Activated CD4-positive, alpha-beta T cell treated with anti-CD3 and anti-CD28 coated beads, Interleukin-2, Interleukin-6, amounts not matched to agents 100 ng/mL and 50 ng/mL, durations not matched to agents 16 hours and 8 hours (primary cell): ENCODE results near the gene TACC2.
"Not testable (repeated sequence)": the region's sequence is repeated elsewhere in the genome, so short reads cannot be mapped to it uniquely, and the experiment has no call there.

Experiments used
- DNase-seq: peaks from one replicate; pipeline ENCODE4 v3.0.0-alpha.2; 2020

Gene TACC2

DNA sequence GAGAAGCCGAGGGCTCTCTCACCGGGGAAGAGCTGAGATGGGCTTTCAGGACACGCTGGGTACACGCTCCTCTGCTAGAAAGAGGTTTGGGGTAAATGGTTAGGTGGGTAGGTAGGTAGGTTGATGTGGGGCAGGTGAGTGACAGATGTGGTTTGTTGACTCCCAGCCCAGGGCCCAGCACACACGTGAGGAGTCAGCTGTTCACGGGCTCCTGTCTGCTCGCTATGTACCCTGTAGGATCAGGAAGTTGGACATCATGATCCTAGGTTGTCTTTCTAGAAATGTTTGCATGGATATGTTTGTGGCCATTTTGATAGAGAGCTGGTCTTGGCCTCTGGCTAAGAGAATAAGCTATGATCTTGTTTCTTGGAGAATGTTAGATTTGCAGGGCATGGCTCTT, 109.0 kb downstream of the TACC2 start:
- DNase-seq, result no peak

DNA sequence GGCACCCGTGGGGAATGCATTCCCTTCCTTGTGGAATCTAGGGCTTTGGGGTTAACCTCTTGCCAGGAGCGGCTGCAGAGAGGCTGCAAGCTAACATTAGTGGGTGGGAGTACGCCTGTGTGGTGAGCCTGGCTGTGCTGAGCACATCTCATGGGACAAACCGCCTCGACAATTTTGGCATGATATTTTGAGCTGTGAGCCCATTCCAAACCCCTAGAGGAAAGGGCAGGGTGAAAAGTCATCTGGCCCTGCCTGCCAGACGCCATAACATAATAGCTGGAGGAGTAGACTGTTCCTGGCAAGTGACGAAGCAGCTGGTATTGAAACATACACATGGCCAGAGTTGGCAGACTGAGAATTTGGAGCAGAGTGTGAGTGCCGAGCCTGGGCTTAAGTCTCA, 110.0 kb downstream of the TACC2 start:
- DNase-seq, result no peak

DNA sequence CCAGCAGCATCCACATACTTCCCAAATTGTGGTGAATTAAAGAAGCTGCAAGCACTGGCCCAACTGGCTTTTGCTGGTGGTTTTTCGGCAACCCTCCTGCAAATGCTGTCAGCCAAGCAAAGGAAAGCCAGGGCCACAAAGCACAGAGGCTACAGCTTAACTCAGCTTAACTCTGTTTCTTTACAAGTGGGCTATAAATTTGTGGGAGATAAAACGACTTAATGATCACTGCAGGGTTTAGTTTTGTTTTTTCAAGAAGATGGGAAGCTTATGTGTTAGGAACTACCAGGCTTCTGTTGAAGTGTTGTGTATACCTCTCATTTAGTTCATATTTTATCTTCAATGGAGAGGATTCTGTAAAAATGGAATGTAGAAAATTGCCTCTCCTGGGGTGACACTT, 110.6 kb downstream of the TACC2 start:
- no peak for DNase-seq

DNA sequence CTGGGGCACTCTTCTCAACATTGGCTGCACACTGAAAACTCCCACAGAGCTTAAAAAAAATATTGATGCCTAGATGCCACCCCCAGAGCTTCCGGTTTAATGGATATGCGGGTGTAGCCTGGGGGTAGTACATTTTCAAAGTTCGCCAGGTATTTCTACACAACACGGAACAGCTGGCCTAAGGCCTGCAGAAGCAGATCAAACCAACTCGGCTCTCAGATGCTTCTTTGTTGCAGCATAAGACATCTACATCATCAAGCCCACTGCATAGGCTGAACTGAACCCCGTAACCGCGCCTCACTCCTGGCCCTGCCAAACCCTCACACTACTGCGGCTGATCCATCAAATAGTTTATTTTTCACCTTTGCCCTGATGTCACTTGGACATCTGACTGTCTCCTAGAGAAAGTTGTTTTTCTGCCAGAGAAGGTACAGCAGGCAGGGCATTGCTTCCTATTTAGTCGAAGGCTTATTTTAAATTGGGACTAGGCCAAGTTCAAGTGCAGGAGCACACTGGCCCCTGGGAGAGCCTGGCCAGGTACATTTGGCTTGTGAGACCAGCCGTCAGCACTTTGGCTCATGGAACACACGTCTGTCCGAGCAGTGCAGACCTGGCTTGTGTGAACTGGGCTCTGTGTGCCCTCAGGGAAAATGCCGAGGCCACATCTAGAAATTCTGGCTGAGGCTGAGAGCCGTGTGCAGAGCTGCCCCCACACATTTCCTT, 113.3 kb downstream of the TACC2 start:
- no peak for DNase-seq

DNA sequence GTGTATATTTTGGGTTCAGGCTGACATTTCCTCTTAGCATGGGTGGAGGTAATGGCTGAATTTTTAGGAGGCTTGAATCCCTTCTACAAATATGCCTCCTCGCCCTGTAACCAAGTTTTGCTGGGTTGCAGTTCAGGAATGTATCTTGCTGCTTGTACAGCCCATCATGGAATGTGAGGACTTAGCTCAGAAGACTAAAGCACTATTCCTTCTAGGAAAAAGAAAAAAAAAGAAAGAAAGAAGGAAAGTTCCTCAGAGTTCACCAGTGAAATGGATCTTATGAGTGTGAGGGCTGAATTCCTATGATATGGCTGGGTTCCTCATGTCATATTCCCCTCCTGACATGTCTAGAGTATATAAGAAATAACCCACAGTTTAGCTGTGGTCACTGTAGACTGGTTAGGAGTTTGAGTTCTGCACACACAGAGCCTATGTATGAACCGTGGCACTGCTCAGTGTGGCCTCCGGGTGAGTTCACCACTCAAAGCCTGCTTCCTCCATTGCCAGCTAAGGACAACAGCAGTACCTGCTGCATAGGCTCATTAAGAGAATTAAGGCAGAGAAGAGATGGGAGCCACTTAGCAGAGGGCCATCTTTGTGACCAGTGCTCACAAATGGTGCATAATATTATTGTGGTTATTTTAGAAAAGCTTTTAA, 114.0 kb downstream of the TACC2 start:
- no peak for DNase-seq

DNA sequence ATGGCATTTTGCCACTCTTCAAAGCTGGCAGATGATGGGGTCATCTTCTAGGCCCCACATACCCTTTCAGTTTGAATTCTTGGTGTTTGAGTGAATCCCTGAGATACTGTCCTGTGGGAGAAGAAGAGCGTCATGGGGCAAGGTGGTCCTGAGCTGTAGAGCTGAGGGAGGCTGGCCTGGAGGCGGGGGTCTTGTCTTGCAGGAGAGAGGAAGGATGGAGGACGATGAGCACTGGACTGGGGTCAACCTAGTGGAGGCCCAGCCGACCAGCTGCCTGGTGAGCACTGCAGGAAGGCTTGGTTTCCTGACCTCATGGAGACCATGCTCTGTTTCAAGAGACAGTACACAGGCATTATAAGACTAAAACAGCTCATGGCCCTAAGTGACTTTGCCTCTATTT, 114.6 kb downstream of the TACC2 start:
- DNase-seq, result no peak

DNA sequence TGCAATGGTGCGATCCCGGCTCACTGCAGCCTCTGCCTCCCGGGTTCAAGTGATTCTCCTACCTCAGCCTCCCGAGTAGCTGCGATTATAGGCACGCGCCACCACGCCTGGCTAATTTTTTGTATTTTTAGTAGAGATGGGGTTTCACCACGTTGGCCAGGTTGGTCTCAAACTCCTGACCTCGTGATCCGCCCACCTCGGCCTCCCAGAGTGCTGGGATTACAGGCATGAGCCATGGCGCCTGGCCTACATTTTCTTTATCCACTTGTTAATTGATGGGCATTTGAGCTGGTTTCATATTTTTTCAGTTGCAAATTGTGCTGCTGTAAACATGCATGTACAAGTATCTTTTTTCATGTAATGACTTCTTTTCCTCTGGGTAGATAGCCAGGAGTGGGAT, 119.8 kb downstream of the TACC2 start:
- not testable (repeated sequence) for DNase-seq

DNA sequence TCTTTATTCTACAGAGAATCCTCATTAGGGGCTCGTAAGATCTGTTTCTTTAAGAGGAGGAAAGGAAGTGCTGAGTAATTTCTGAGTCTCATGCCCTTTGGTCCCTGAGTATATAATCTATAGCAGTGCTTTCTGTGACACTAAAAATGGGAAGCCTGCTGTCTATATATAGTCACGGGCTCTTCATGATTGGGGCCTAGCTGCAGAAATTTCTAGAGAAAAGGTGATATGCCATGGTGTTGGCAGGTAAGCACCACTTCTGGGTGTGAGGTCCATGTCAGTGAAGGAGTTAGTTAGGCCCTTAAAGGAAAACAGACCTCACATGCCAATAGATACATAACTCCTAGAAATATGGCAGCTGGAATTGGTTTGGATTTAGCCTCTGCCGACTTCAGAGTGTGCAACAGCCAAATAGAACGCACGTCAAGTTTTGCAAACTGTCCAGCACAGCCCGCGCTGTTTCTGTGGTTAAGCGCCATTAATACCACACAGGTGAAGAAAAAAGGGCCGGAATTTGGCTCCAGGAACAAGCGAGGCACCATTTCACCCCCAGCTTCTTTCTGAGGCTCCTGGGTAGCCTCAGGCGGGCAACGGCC, 123.2 kb downstream of the TACC2 start:
- peak; percentile 25 for DNase-seq

DNA sequence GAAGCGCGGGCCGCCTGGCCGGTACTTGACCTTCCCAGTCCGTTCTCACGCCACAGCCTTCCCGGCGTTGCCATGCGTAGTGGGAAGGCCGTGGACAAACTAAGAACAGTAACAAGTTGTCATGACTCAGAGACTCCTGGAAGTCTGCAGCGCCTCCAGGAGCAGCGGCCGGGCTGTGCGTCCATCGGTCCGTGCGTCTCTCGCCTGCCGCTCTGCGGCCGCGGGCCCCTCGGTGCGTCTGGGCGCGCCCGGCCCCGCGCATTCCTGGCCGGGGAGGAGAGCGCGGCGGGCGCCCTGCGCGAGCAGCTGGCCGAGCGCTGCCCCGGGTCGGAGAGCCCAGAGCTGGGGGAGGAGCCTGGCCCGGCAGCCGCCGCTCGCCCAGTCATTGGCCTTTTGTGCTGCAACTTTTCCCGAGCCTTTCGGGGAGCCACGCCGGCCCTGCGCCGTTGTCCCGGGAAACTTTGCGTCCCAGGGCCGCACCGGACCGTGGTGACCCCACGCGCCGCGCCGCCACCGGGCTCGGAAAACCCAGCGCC, 123.7 kb downstream of the TACC2 start:
- DNase-seq, result no peak

DNA sequence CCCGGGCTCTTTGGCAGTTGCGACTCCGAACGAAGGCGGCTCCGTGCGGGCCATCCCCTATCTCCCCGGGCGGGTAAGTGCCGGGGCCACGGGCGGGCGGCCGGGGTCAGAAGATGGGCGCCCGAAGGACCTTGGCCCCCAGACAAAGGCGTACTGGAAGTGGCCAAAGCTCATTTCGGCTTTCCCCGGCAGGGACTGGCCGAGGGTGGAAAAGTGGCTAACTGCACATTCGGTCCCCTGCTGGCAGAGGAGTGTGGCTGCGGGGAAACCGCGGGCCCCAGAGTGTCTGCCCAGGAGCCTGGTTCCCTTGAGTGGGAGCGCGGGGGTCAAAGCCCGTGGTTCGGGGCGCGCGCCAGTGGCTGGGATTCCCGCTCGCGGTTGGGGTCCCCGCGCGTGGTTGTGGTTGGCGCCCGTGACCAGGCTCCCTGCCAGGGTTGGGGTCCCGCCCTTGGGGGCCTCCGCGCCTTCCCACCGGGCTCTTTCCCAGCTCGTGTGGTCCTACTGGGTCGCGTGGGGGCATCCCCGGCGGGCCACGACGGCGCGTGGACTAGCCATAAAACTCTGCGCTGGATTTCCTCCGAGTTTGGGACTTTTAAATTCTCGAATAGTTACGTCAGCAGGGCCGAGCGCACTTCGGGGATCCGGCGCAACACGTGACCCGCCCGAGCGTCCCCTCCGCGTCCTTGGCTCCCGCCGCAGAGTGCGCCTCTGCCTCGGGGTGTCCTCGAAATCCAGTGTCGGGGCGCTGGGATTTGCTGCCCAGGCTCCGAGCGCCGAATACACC, 124.4 kb downstream of the TACC2 start:
- peak; percentile 28 for DNase-seq

DNA sequence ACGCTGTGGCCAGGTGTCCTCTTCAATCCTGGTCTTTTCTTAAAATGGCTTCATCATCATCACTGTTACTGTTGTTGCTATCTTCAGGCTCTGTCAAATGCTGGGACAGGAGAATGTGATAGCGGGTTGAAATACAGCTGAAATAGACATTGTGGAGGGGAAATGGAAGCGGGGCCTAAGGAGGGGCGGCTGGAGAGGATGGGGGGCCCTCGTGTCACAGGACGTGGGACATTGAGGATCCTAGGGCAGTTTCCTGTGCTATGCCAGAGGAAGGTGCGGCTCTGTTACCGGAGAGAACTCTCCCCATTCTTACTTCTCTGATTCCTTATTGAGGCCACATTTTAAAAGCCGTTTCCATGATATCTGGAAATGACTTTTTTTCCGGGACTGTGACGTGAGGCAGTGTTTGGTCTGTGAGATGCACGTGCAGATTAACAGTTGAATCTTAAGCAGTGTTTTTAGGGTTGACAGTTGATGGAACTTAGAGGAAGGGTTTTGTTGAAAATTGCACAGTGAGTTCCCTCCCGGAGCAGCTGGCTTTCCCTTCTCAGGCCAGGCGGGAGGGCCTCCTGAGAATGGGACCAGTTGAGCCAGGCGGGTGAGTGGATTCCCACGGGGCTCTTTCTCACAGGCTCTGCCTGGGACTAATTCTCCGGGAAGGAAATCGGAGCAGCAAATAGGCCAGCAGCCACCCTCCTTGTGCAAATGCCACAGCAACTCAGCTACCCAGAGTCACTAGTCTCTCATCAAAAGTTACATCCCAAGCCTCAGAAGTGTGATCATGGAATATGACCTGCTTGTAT, 125.2 kb downstream of the TACC2 start:
- no peak for DNase-seq

DNA sequence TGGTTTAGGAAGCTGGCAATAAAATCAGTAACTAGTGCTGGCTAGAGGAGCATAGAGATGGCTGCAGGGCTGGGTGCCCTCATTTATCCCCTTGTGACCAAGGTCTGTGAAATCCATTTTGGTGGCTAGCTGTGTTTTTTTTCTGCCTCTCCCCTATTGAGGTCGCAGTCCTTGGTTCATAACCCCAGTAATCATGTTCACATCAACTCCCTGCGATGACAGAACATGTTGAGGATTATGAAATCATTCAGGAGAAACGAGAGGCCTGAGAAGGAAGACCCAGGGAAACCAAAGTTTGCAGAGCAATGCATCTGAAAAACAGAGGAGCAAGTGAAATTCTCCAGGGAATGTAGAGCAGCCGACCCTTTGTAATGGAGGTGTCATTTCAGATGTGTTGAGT, 126.9 kb downstream of the TACC2 start:
- no peak for DNase-seq

DNA sequence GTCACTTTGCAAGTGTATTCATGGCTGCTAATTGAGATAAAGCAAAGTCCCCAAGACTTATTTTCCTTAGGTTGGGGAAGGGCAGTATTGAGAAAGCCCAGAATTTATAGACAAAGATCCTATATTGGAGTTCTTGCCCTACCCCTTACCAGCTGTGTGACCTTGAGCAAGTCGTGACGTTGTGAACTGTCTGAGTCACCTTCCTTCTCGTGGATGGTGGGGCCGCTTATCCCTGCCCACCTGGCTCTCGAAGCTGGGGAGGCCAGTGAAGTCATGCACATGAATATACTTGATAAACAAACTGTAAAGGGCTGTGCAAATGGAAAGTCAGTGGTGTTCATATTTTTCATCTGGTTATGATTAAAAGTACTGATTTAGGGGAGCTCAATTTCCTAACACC, 127.4 kb downstream of the TACC2 start:
- no peak for DNase-seq

DNA sequence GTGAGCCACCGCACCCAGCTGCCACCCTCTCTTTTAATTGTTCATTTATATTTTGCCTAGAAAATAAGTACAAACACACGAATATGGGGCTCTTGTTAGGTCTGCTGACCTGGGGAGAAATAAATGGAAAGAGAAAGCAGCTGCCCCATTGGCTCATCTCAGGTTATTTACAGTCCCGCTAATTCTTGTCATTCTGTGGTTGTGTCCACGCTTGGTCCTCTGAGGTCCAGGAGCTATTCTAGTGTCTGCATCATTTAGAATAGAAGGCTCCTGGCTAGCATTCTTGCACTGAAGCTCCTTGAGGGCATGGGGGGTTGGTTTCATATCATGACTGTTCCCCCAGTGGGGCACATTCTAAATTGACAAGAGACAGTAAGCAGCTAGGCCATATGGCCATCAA, 128.5 kb downstream of the TACC2 start:
- no peak for DNase-seq

DNA sequence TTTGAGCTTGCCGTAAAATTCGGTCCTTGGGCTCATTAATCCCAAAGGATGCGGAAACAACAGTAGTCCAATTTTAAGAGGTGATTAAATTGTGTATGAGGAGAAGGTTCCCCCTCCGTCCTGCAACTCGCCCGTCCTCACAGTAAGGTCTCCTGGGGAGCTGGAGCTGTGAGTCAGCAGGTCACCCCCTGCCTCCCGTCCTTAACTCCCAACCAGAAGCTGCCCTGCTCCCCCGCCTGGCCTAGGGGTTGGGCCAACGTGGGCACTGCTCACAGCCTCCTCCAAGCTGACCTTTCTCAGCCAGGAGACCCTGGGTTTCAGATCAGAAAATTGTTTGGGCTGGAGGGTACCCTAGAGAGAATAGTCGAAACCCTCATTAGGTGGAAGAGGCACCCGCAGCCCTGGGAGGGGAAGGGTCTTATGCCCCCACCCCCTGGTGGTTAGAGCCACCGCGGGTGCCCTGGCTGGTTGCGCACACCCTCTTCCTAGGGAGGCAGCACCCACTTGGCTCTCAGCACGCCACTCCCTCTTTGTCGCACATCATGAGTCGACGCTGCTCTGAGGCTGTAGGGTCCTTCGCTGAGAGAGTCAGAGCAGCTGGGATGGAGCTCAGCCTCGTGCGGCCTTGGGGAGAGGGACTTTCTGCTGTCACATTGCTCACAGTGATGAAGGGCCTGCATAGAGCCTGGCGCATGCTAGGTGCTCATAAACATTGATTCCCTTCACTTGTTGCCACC, 131.2 kb downstream of the TACC2 start:
- DNase-seq, result no peak

DNA sequence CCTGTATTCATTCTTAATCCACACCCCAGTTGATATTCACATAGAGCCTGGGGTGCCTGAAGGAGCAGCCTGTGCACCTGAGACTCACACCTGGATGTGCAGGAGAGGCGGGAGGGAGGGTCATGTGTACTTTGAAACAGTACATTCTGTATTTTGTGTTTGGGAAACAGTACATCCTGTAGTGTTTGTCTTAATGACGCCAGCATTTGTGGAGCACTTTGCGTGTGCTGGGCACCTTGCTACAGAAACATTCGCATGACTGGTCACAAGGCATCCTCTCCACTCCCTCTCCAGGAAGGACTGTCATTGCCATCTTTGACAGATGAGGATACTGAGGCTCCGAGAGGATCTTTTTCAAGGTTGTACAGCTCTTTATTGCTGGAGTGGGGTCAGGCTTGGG, 132.1 kb downstream of the TACC2 start:
- DNase-seq, result no peak

DNA sequence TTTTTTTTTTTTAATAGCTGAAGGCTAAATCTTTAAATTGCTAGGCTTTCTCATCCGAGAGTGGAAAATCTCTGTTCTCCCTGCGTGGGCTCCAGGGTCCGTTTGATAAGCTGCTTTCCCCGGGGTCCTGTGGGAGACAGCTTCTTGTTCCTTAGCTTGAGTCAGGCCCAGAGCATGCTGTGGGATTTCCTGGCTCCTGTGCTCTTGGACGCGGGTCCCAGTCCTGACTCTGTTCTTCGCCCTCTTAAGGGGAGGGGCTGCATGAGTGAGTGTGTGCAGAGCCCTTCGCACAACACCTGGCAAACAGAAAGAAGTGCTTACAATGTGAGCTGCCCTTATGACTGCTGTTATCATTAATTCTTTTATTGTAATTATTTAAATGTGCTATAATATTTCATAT, 133.5 kb downstream of the TACC2 start:
- no peak for DNase-seq

DNA sequence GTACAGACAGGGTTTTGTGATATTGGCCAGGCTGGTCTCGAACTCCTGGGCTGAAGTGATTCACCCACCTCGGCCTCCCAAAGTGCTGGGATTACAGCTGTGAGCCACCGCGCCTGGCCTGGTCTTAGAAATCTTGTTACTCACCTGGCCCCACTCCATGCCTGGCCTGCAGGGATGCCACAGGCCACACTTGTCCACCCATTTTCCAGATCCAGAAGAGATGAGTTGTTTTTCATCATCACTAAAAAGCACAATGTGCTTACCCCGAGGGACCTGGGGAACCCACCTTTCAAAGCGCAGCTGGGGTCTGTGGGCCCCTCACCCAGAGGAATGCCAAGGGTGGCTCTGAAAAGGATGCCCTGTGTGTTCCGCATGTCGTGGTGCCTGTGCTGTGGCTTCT, 134.2 kb downstream of the TACC2 start:
- no peak for DNase-seq

DNA sequence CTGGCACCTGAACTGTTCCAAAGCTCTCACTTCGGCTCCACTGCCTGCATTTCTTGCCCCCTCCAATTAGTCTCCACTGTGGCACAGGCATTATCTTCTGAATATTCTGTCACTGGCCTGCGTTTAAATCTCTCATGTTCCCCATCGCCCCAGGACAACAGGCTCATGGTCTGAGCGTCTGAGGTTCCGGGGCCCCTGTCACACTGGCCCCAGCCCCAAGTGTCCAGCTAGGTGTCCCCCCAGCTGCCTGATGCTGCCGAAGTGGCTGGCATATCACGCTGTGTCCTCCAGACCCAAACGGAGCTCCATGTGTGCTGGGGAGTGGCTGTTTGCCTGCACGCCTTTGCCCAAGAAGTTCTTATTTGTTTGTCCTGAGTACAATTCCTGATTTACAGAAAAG, 135.4 kb downstream of the TACC2 start:
- DNase-seq, result no peak

DNA sequence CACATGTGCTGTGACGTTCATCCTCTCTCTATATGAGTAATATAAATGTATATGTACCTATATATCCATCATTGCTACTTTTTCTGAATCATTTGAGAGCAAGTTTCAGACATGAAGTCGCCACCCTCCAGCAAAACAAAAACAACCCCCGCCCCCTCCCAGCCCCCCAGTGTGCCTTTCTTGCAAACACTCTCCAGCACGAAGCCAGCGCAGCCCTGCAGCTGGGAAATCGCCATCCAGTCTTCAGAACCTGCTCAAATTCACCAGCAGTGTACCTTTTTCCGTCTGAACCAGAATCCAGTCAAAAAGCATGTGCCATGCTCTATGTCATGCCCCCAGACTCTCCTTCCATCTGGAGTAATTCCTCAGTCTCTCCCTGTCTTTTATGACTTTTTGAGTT, 135.8 kb downstream of the TACC2 start:
- DNase-seq, result no peak

DNA sequence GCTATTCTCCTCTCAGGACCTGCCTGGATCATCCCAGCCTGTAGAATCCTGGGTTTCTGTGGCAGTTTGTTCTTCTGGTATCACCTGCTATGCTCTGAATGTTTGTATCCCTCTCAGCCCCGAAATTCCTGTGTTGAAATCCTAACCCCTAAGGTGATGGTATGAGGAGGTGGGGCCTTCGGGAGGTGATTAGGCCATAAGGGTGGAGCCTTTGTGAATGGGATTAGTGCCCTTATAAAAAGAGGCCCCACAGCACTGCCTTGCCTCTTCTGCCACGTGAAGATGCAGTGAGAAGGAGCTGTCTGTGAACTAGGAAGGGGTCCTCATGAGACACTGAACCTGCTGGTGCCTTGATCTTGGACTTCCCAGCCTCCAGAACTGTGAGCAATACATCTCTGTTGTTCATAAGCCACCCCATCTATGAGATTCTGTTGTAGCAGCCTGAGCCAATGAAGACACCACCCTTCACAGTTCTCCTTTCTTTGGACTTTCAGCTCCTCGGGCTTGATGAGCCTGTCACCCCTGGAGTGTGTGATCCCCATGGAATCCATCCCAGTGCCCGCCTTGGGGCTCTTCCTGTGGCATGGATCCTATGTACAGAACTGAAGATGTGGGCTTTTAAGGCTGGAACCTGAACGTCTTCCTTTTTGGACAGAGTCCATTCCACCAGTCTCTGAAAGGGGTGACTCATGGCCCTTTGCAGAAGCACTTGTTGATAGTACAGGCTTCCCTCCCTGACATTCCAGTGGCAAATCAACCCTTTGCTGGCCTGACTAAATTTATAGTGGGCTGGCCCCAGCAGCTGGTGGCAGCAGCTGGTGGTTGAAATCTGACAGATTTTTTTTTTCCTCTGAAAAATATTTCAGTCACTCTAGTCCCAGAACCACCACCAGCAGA, 138.0 kb downstream of the TACC2 start:
- DNase-seq, result no peak
